SU-DHL-6 (cell line): Measurements from ENCODE around the gene ZNF532.

ENCODE experiments used
- EZH2phosphoT487 ChIP-seq: fragments of 200-600 bp; sonication (generic), shearing (Covaris generic); conservative IDR thresholded peaks from 2 replicates; pipeline ENCODE4 v1.6.1; 2018; ENCODE audit warnings: mild to moderate bottlenecking, antibody characterized with exemption, low read length, moderate library complexity, mixed read lengths
- TF ChIP-seq, protein P1 (sequence below): fragments of 200-600 bp; sonication (generic); IDR thresholded peaks from one replicate; pipeline ENCODE4 v1.5.1; 2017; ENCODE audit warnings: antibody characterized with exemption, mild to moderate bottlenecking, low read length, moderate library complexity; ENCODE audit not compliant: insufficient read depth, poor library complexity, severe bottlenecking

DNA sequence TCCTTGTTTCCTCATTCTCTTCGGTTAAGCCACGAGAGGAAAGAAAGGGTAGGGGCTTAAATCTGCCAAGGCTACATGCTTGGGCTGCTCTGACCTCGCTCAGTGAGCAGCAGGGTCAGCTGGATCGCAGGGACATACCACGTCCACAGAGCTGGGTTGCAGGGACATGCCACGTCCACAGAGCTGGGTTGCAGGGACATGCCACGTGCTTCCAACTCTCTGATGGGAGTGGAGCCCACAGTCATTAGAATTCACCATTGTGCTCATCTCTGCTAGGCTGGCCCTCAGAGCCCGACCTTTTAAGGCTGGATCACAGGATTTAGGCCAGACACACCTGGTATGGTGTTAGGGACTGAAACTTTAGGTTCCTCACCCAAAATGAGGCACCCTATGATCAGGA is 167.6 kb downstream of the ZNF532 start:
- TF ChIP-seq, protein P1, sequence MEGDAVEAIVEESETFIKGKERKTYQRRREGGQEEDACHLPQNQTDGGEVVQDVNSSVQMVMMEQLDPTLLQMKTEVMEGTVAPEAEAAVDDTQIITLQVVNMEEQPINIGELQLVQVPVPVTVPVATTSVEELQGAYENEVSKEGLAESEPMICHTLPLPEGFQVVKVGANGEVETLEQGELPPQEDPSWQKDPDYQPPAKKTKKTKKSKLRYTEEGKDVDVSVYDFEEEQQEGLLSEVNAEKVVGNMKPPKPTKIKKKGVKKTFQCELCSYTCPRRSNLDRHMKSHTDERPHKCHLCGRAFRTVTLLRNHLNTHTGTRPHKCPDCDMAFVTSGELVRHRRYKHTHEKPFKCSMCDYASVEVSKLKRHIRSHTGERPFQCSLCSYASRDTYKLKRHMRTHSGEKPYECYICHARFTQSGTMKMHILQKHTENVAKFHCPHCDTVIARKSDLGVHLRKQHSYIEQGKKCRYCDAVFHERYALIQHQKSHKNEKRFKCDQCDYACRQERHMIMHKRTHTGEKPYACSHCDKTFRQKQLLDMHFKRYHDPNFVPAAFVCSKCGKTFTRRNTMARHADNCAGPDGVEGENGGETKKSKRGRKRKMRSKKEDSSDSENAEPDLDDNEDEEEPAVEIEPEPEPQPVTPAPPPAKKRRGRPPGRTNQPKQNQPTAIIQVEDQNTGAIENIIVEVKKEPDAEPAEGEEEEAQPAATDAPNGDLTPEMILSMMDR, result no peak
- no peak for TF ChIP-seq EZH2phosphoT487
